Endothelial cell of umbilical vein (primary cell): ENCODE results near the gene PCGF6. TPM values are rescaled to one million over a fixed set of nuclear protein-coding genes. Genes with fewer than 3 reads are reported as not detected.
"Not testable (repeated sequence)": the region's sequence is repeated elsewhere in the genome, so short reads cannot be mapped to it uniquely, and the experiment has no call there.

Experiments used
- BruUV-seq: library from RNA; stranded (reverse); fragments of 400-500 nt; replicated peaks from 2 replicates; lab custom pipeline; 2021; lab: Mats Ljungman, UMichigan
- CTCF ChIA-PET: fragments of 300-600, 350-600 bp; sonication (Branson Sonifier 250); formaldehyde crosslinking; loops from one replicate; lab custom pipeline; 2021; ENCODE audit warnings: antibody characterized with exemption, inconsistent platforms; lab: Charles Lee
- POLR2A ChIA-PET: fragments of 300-600, 350-600 bp; sonication (Branson Sonifier 250); formaldehyde crosslinking; loops from one replicate; lab custom pipeline; 2021; ENCODE audit warnings: antibody characterized with exemption, inconsistent platforms; lab: Charles Lee
- DNase-seq: peaks from one replicate; pipeline ENCODE4 v3.0.0-alpha.2; 2011; ENCODE audit warnings: low read depth, low spot score
- FAIRE-seq: peaks from 2 replicates; lab custom pipeline; 2011; peaks lifted over from hg19 to GRCh38; lab: Jason Lieb, UNC
- H2AFZ ChIP-seq: 2 replicates; pipeline ENCODE4 v1.6.0; 2012; ENCODE audit warnings: low read depth, low read length, control low read depth, inconsistent platforms
- H3K27ac ChIP-seq: 2 replicates; pipeline ENCODE4 v1.5.1; 2011; ENCODE audit warnings: low read depth, mild to moderate bottlenecking, control low read depth, low read length, moderate library complexity; ENCODE audit not compliant: insufficient read depth
- H3K27me3 ChIP-seq, 2 experiments: 2 replicates each; pipeline versions ENCODE4 v1.6.0 to v1.6.1; 2011; ENCODE audit warnings: low read length in 2 of 2, mixed read lengths in 1 of 2; ENCODE audit not compliant: control insufficient read depth in 2 of 2, insufficient read depth in 2 of 2
- H3K36me3 ChIP-seq, 2 experiments: 2 replicates in 1 of 2; 3 replicates in 1 of 2; pipeline ENCODE4 v1.5.1; 2011; ENCODE audit warnings: low read length in 2 of 2, mild to moderate bottlenecking in 1 of 2, moderate library complexity in 1 of 2; ENCODE audit not compliant: control insufficient read depth in 2 of 2, insufficient read depth in 2 of 2; ENCODE audit errors: extremely low read depth in 1 of 2
- H3K4me1 ChIP-seq: 3 replicates; pipeline ENCODE4 v1.5.1; 2011; ENCODE audit warnings: mild to moderate bottlenecking, low read length; ENCODE audit not compliant: control insufficient read depth, insufficient read depth; ENCODE audit errors: extremely low read depth
- H3K4me2 ChIP-seq: 2 replicates; pipeline ENCODE4 v1.6.1; 2011; ENCODE audit warnings: low read length, control low read depth, mixed read lengths; ENCODE audit not compliant: insufficient read depth
- H3K4me3 ChIP-seq, 3 experiments: fragments of 200-600 bp in 1 of 3; sonication (generic), shearing (Covaris generic) in 1 of 3; replicated peaks in 1 of 3; 2 replicates each; pipeline ENCODE4 v1.5.1; 2011 to 2016; ENCODE audit warnings: control low read depth in 3 of 3, low read length in 3 of 3, mild to moderate bottlenecking in 2 of 3, inconsistent platforms in 1 of 3, low read depth in 1 of 3, moderate library complexity in 1 of 3; ENCODE audit not compliant: insufficient read depth in 1 of 3
- H3K79me2 ChIP-seq: 2 replicates; pipeline ENCODE4 v1.6.0; 2012; ENCODE audit warnings: low read length, inconsistent platforms; ENCODE audit not compliant: control insufficient read depth, insufficient read depth
- H3K9ac ChIP-seq: replicated peaks from 2 replicates; pipeline ENCODE3; 2011; ENCODE audit warnings: low read length, control low read depth; ENCODE audit not compliant: insufficient read depth; ENCODE audit errors: extremely low read depth
- H3K9me1 ChIP-seq: replicated peaks from 3 replicates; pipeline ENCODE4 v1.6.0; 2011; ENCODE audit warnings: mild to moderate bottlenecking, low read length; ENCODE audit not compliant: control insufficient read depth, insufficient read depth; ENCODE audit errors: extremely low read depth
- H3K9me3 ChIP-seq: replicated peaks from 2 replicates; pipeline ENCODE4 v1.5.1; 2012; ENCODE audit warnings: low read length, inconsistent platforms; ENCODE audit not compliant: control insufficient read depth, insufficient read depth
- H4K20me1 ChIP-seq: replicated peaks from 2 replicates; pipeline ENCODE3; 2011; ENCODE audit warnings: mild to moderate bottlenecking, low read length; ENCODE audit not compliant: control insufficient read depth, insufficient read depth; ENCODE audit errors: extremely low read depth
- CTCF ChIP-seq, 2 donors: IDR thresholded peaks; 1 replicate in 1 of 2; 2 replicates in 1 of 2; pipeline ENCODE4 v1.5.1; 2011; ENCODE audit warnings: low read length in 2 of 2, mild to moderate bottlenecking in 2 of 2, moderate library complexity in 2 of 2, control low read depth in 1 of 2, inconsistent platforms in 1 of 2, low read depth in 1 of 2; ENCODE audit not compliant: insufficient read depth in 1 of 2; ENCODE audit errors: extremely low read depth in 1 of 2
- EZH2 ChIP-seq: IDR thresholded peaks from 2 replicates; pipeline ENCODE4 v1.6.1; 2012; ENCODE audit warnings: borderline replicate concordance, low read depth, mild to moderate bottlenecking, moderate library complexity, low read length, inconsistent platforms; ENCODE audit not compliant: severe bottlenecking
- FOS ChIP-seq: IDR thresholded peaks from 2 replicates; pipeline ENCODE4 v1.6.1; 2011; ENCODE audit warnings: mild to moderate bottlenecking, low read length, moderate library complexity, borderline replicate concordance; ENCODE audit not compliant: insufficient read depth
- GATA2 ChIP-seq: IDR thresholded peaks from 2 replicates; pipeline ENCODE4 v1.7.0; 2011; ENCODE audit warnings: low read depth, mild to moderate bottlenecking, moderate library complexity, mixed read lengths, low read length; ENCODE audit not compliant: insufficient read length, insufficient read depth
- JUN ChIP-seq: IDR thresholded peaks from 2 replicates; pipeline ENCODE4 v1.6.1; 2011; ENCODE audit warnings: borderline replicate concordance, low read depth; ENCODE audit not compliant: insufficient read length, insufficient read depth
- MAX ChIP-seq: IDR thresholded peaks from 2 replicates; pipeline ENCODE4 v1.6.1; 2011; ENCODE audit not compliant: insufficient read depth, insufficient read length
- MYC ChIP-seq: IDR thresholded peaks from one replicate; pipeline ENCODE4 v1.6.1; 2011; ENCODE audit warnings: mild to moderate bottlenecking, low read depth, low read length
- POLR2AphosphoS5 ChIP-seq: IDR thresholded peaks from 2 replicates; pipeline ENCODE4 v1.6.1; 2012; ENCODE audit warnings: low read depth, mild to moderate bottlenecking, control low read depth, low read length, moderate library complexity; ENCODE audit not compliant: insufficient read depth
- dilution Hi-C: fragments of 300-500 bp; cut with MboI; formaldehyde crosslinking; loops from one replicate; pipeline ENCODE4 v1.15.0; 2019; ENCODE audit warnings: low sequenced_read_pairs; ENCODE audit not compliant: extremely low pct_ligation_motif_present
- intact Hi-C: fragments of 100-400 bp; cut with micrococcal nuclease; formaldehyde crosslinking; loops from one replicate; pipeline ENCODE4 v1.10.0; 2022
- polyA plus RNA-seq, 4 experiments: library from polyadenylated mRNA; depleted of rRNA in 3 of 4; stranded (reverse) in 3 of 4; unstranded in 1 of 4; fragments of >200 nt; gene quantifications; 2 replicates each; pipeline versions ENCODE4 v1.2.1 to v1.2.3, GENCODE V29; 2011 to 2012; ENCODE audit warnings: missing spikeins in 1 of 4
- total RNA-seq: library from RNA; stranded (reverse); gene quantifications from 2 replicates; pipeline ENCODE4 v1.2.3, GENCODE V29; 2021

PCGF6 gene
- total and polyA plus RNA-seq, 2 donors (not counting 3 experiments of a cell fraction or from before 2014, with no cell fraction given) = 3.8 to 11.3 TPM

GRCh38 chr10:103262229-103262628, 88.7 kb downstream of the PCGF6 start:
- no peak overlapping the region for H3K9ac ChIP-seq

GRCh38 chr10:103259989-103260388, 91.0 kb downstream of the PCGF6 start:
- no peak overlapping the region for H3K9ac ChIP-seq
- H3K27me3 ChIP-seq = peaks cover 2 to 7% of the 10 kb centered on the region in 2 experiments
- TF ChIP-seq FOS (no peak), GATA2 (no peak), MYC (no peak), JUN (no peak), POLR2AphosphoS5 (no peak), CTCF (IDR thresholded peaks at IDR 0.05; ENCODE audit: extremely low read depth in 1 of 2, insufficient read depth in 1 of 2, low read depth in 1 of 2, low read length in 2 of 2) (no peak), MAX (no peak)
- no peak overlapping the region for H2AFZ ChIP-seq
- no peak overlapping the region for H3K4me2 ChIP-seq
- no peaks in the 10 kb centered on the region for H3K4me1 ChIP-seq
- H3K36me3 ChIP-seq = no peaks in the 10 kb centered on the region
- intact Hi-C loops = no loop called here
- CTCF ChIA-PET = interaction anchor here (0.9 kb wide), 1 partner anchor 16 kb away, joined by 3 read pairs; no protein-coding TSS in a partner anchor
- BruUV-seq = no TSS peak
- H3K9me3 ChIP-seq = no peaks in the 10 kb centered on the region
- DNase-seq (no peak), FAIRE-seq (no peak)
- dilution Hi-C loops = no loop called here
- POLR2A ChIA-PET = no interaction called here
- H3K9me1 ChIP-seq = no peaks in the 10 kb centered on the region
- H4K20me1 ChIP-seq = no peaks in the 10 kb centered on the region
- H3K4me3 ChIP-seq = no peak overlapping the region
- H3K27ac ChIP-seq = no peak overlapping the region
- H3K79me2 ChIP-seq = no peaks in the 10 kb centered on the region

More at GRCh38 chr10:103262229-103262628, 88.7 kb downstream of the PCGF6 start:
- no peaks in the 10 kb centered on the region for H4K20me1 ChIP-seq
- ChIA-PET POLR2A (no interaction called here), CTCF (interaction anchor here (1.4 kb wide), 1 partner anchor 18 kb away, joined by 4 read pairs; no protein-coding TSS in a partner anchor)
- no peaks in the 10 kb centered on the region for H3K36me3 ChIP-seq
- FAIRE-seq = no peak
- peaks cover 7 to 8% of the 10 kb centered on the region in 2 experiments for H3K27me3 ChIP-seq
- no peak overlapping the region for H3K4me2 ChIP-seq
- no peak overlapping the region for H2AFZ ChIP-seq
- DNase-seq = no peak
- H3K4me1 ChIP-seq = no peaks in the 10 kb centered on the region
- dilution Hi-C loops (no loop called here), intact Hi-C loops (no loop called here)
- no TSS peak for BruUV-seq
- no peaks in the 10 kb centered on the region for H3K9me1 ChIP-seq
- no peak overlapping the region for H3K4me3 ChIP-seq
- H3K9me3 ChIP-seq = no peaks in the 10 kb centered on the region
- H3K79me2 ChIP-seq = no peaks in the 10 kb centered on the region
- TF ChIP-seq JUN = no peak
- TF ChIP-seq EZH2 = no peak
- TF ChIP-seq POLR2AphosphoS5 = no peak
- TF ChIP-seq FOS = no peak
- no peak overlapping the region for H3K27ac ChIP-seq

GRCh38 chr10:103258928-103259327, 92.0 kb downstream of the PCGF6 start:
- H3K79me2 ChIP-seq, DNase-seq, H3K4me2 ChIP-seq, FAIRE-seq, H3K36me3 ChIP-seq, H3K9me1 ChIP-seq, H3K4me1 ChIP-seq, H3K9me3 ChIP-seq, dilution Hi-C loops, CTCF ChIA-PET, H4K20me1 ChIP-seq, H2AFZ ChIP-seq, POLR2A ChIA-PET, H3K27ac ChIP-seq, H3K4me3 ChIP-seq, H3K9ac ChIP-seq, H3K27me3 ChIP-seq, intact Hi-C loops, BruUV-seq: not testable (repeated sequence)
